Measurements from ENCODE around the gene SLC6A19. TPM values are rescaled to one million over a fixed set of nuclear protein-coding genes. Genes with fewer than 3 reads are reported as not detected.

The SLC6A19 gene
- total RNA-seq, 4 donors from 2014 or later, result not detected

DNA sequence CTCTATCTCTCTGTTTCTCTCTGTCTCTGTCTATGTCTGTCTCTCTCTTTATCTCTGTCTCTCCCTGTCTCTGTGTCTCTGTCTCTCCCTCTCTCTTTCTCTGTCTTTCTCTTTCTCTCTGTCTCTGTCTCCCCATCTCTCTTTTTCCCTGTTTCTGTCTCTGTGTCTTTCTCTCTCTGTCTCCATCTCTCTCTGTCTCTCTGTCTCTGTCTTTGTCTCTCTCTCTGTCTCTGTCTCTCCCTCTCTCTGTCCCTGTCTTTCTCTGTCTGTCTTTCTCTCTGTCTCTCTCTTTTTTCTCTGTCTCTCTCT lies 2.1 kb upstream of the SLC6A19 start:
- TF ChIP-seq, protein P1, sequence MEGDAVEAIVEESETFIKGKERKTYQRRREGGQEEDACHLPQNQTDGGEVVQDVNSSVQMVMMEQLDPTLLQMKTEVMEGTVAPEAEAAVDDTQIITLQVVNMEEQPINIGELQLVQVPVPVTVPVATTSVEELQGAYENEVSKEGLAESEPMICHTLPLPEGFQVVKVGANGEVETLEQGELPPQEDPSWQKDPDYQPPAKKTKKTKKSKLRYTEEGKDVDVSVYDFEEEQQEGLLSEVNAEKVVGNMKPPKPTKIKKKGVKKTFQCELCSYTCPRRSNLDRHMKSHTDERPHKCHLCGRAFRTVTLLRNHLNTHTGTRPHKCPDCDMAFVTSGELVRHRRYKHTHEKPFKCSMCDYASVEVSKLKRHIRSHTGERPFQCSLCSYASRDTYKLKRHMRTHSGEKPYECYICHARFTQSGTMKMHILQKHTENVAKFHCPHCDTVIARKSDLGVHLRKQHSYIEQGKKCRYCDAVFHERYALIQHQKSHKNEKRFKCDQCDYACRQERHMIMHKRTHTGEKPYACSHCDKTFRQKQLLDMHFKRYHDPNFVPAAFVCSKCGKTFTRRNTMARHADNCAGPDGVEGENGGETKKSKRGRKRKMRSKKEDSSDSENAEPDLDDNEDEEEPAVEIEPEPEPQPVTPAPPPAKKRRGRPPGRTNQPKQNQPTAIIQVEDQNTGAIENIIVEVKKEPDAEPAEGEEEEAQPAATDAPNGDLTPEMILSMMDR (IDR thresholded peaks at IDR 0.05; ENCODE audit: low read depth), result no peak

DNA sequence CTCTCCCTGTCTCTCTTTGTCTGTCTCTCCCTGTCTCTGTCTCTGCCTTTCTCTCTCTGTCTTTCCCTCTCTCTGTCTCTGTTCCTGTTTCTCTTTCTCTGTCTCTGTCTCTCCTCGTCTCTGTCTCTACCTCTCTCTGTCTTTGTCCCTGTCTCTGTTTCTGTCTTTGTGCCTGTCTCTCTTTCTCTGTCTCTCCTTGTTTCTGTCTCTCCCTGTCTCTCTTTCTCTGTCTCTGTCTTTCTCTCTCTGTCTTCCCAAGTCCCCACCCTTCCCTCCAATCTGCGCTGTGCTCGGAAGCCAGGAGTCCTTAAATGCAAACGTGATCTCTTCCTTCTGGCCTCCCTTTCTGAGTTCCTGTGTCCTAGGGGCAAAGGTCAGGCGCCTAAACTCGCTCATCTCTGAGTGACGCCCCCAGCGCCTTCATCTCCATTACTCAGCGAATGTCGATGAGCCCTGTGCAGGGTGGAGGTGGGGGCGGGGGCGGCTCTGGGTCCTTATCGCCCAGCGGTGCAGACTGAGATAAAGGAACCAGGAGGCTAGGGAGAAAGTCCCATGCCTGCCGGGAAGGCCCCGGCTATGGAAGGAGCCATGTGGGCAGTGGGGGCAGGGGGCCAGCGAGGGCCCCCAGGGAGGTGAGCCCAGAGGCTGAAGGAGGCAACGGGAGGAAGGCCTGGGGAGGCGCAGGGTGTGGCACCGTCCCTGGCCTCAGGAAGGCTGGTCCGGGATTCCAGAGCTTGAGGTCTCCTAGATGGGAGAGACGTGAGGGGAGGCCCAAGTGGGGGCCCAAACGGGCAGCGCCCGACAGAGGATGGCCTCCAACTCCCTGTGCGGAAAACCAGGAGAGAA lies 1.5 kb upstream of the SLC6A19 start:
- TF ChIP-seq, protein P1 (IDR thresholded peaks at IDR 0.05; ENCODE audit: low read depth), result no peak

DNA sequence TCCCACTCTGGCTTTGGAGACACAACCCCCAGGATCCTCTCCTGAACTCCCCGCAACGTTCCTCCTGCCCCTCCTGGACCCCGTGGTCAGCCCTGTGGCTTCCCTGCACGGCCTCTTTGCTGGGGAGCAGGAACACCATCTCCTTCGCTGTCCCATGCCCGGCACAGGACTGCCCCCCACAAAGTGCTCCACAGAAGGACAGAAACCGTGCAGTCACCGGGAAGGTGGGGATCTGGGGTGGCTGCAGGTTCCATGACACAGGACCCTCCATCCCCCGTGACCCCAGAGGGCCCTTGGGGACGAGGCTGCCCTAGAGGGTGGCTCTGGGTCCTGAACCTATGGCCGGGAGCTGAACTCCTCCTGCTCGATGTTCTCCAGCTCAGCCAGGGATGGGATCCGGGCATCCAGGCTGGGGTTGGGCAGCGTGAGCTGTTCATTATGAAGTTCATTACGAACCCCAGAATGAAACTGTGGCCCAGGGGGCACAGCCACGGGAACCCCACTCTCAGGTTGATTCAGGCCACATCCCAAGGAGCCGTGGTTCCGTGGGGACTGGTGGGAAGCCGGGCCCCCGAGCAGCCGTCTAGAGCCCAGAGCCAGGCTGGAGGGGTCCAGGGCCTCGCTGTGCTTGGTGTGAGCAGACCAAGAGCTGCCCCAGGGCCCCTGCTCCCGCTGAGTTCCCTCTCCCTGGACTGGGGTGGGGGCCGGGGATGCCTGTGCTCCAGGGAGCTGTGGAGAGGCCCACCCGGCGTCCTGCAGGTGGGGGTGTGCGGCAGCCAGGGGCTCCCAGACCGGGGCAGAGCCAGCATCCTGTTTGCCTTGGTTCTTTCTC lies 684 bp upstream of the SLC6A19 start:
- TF ChIP-seq, protein P1 (IDR thresholded peaks at IDR 0.05; ENCODE audit: low read depth), result no peak

DNA sequence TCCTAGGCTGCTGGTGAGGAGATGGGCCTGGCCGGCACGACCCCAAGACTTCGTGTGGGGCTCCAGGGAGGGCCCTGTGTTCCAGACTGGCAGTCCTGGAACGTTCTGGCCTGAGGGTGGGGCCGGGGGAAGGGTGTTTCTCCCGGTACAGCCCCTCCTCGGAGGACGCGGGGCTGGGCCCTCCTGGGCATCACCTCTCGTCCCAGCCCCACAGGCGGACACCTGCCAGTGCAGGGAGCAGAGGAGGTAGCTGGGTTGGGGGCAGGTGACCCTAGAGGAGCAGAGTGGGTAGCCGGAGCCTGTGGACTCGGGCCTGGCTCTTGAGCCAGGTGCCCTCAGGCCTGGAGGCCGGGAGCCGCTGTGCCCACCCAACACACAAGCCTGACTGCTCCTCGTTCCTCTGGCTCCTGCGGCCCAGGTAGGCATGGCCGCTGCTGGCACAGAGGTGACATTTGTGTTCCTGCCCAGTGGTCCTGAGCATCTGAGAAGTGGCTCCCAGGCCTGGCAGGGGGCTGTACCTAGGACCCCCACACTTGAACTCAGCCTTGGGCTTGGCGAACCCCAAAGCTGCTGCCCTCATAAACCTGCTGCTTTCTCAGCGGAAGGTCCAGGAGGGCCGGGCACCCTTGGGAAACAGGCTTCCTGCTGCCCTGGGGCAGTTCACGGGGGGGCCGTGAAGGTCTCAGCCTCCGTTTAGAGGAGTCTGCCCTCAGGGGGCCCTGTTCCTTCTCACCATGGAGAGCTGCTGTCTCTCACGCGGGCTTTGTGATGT lies 817 bp downstream of the SLC6A19 start:
- TF ChIP-seq, protein P1 (IDR thresholded peaks at IDR 0.05; ENCODE audit: low read depth), result no peak

DNA sequence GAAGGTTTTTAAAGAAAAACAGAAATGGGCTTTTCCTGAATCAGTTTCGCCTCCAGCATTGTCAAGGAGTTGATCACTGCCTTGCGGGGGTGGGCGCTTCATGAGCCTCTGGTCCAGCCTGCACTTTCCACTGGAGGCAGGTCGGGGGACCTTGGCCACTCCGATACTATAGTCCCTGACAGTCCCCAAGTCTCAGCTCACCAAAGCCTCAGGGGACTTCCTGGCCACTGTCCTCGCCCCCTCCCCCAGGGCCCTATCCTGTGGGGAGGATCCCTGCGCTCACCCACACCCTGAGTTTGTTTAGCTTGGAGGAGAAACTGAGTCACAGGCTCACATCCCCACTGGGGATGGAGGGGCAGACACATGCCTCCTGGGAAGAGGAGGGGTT lies 1.4 kb downstream of the SLC6A19 start:
- TF ChIP-seq, protein P1 (IDR thresholded peaks at IDR 0.05; ENCODE audit: low read depth), result no peak

DNA sequence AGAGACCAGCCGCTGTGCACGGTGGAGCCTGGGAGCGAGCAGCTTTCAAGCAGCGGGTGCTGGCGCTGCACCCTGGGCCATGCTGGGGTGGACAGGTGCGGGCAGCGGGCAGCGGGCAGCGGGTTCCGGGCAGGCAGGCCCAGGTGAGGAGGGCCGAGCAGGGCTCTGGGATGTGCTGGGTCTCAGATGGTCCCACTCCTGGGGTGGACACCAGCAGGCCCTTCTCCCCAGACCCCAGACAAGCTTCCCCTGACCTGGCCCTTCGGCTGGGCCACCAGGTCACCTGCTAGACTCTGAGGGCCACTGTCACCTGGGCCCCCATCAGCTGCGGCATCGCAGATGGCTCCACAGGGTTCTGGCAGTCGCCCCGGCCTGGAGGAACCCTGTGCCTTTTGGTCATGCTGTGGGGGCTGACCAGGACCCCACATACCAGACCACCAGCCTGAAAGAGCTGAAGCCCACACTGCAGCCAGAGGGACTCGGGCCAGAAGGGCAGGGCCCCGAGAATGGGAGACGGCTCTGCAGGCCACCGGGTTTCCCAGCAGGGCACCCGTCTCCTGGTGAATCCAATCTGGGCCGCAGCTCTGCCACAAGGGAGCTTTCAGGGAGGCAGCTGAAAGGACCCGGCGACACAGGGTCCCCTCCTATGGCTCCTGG lies 2.0 kb downstream of the SLC6A19 start:
- TF ChIP-seq, protein P1 (IDR thresholded peaks at IDR 0.05; ENCODE audit: low read depth), result no peak
